Superior temporal gyrus (tissue), 1 donor: Measurements from ENCODE around the gene NXPH4.

Experiments used
- DNase-seq: peaks from one replicate; pipeline ENCODE4 v3.0.0-alpha.2; 2016; ENCODE audit errors: extremely low spot score

The NXPH4 gene

DNA sequence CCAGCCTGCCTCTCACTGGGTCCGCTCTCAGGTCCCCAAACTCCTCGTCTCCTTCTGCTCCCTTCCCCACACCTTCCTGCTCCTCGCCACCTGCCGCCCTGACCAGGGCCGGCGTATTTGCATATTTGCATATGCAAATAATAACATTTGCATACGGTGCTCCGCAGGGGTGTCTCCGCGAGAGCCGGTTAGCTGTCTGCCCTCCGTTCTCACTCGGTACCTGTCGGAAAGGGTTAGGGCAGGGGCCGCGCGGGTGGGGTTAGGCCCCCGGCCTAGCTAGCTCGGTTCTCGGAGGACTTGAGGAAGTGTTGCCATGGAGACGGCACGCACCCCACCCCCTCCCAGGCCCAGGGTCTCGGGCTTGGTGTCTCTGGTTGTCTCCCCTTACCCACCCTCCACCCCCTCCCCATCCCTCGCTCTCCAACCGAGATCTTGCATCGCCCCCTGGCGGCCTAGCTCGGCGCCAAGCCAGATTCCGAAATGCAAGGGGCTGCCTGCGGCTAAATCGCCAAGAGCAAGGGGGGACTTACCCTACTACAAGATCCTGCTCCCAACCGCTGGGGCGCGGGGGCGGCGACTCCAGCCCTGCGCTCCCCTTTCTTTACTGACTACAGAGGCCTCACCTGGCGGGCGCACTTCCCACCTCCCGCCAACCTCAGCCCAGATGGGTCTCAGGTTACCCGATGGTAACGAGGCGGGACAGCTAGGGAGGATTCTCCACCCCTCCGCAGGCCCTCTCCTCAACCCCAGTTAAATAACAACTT lies 26.3 kb downstream of the NXPH4 start:
- no peak for DNase-seq

DNA sequence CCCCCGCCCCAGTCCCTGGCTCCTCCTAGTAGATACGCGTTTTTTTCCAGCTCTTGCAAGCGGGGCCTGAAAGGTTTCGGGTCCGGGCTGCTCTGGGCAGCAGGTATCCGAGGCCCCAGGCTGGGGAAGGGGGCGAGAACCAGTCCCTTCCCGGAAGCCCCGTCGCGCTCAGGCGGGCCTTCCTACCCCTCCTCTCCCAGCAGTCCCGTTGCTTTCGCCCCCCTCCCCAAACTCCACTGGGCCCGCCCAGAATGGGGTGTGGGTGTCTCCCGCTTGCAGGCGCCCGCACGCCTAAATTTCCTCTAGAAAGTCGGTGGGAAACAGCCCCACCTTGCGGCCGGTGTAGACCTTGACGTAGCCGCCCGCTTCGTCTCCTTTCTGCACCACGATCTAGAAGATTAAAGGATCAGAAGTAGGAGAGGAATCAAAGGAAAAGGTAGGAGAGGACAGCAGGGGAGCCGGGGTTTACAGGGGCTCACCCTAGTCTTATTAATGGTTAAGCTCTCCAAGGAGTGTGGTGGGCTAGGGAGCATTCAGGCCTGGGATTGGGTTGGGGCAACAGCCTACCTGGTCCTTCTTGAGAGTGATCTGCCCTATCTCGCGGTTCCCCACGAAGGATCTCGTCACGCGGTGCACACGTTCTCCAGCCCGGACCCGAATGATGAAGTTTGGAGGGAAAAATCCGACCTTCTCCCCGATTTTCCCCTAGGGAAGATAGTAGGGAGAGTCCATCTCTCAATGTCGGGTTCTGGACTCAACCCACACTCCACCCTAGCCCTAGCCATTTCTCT lies 27.1 kb downstream of the NXPH4 start:
- peak; percentile 77 for DNase-seq

DNA sequence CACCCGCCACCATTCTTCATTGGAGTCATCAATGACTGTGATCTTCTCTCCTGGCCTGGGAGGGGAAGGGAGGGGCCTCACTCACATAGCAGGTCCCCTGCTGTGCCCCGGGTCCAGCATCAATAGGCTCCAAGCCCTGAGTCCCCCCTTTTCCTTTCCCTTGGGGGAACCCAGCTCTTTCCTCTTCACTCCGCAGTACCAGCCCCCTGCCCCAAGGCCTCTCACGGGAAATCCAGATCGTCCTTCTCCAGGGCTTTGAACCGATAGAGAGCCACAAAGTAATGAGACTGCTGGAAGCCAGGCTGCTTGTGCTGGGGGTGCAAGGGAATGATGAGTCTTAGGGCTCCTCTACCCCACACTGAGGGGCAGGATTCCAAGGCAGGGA lies 27.7 kb downstream of the NXPH4 start:
- no peak for DNase-seq

DNA sequence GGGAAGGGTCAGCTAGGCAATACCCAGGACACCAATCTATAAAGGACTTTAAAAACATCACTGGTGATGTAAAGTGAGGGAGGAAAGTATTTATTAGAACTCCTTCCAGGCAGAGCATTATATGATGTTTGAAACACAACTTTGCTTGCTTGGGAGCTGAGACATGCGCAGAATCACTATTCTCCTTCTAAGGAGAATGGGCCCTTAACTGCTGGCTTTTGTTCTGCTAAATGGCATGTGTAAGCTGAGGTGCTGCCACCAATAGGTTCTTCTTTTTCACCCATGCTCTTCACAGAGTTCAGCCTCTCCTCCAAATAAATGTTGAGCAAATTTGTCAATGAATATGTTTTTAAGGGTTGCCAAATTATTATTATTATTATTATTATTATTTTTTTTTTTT lies 30.4 kb downstream of the NXPH4 start:
- DNase-seq = no peak

DNA sequence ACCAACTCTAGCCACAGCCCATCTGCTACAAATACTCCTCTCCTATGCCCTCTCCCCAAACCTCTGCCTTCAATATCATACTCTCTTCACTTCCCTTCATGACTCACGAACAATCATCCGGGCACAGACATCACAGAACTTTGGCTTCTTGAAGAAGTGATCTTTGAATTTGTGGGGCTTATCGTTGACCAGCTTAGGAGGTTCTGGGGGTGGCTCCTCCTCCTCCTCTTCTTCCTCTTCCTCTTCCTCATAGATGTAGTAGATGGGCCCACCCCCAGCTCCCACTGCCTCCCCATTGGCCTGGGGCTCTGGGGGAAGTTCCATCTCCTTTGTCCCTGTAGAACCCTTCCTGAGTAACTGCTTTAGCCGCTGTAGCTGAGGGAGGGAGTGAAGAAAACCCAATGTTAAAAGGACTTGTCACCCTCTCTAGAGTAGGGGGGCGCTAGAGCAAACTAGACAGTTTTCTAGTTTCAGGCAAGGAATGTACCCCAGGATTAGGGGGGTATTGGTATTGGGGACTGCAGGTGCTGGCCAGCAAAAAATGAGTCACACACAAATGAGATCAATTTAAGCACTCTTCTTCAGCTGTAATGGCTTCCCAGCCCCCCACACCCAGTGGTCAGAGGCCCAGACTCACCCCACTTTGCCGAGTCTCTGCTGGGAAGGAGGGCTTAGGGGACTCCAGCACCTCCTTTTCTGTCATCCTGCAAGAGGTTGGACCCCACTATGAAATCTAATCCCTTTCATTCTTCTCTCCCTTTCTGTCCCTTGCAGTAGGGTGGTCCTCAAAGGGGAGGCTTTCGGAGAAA lies 32.5 kb downstream of the NXPH4 start:
- DNase-seq = no peak

DNA sequence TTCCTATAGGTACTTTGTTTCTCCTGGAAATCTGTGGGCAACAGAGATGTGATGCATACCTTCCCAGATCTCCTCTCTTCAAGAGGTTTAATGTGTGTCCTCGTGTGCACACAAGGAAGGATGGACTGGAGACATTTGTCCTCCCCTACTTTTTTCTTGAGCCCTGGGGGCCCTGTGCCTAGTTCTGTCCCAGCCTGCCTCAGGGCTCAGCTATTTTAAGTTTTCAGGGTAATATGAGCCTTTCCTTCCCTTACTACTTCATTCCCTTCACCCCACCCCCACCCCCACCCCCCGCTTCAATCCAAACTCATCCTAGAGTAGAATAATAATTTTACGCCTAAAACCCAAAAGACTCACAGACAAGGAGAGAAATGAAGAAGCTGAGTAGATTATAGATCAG lies 33.9 kb downstream of the NXPH4 start:
- no peak for DNase-seq

DNA sequence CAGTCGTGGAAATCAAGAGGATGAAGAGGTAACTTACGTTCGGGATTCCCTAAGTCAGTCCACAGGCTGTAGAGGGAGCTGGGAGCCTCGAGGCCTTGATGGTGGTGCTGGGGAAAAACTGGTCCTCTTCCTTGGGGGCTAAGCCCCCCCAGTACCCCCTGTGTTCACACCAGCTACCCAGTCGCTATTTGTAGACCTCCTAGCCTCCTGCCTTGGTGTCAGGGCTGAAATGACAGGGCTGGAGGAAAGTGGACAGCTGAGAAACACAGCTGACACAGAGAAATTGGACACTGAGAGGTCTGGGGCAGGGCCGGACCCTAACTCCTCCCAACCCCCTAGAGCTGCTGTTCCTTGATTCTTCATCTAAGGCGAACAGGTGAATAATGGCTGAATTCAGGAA lies 34.4 kb downstream of the NXPH4 start, which contains the start of gene STAC3:
Gene STAC3, minus strand, starts transcription at position 232 of the 400 bp plus-strand sequence. CDS start 1,551 bp downstream, outside the sequence.
- no peak for DNase-seq

DNA sequence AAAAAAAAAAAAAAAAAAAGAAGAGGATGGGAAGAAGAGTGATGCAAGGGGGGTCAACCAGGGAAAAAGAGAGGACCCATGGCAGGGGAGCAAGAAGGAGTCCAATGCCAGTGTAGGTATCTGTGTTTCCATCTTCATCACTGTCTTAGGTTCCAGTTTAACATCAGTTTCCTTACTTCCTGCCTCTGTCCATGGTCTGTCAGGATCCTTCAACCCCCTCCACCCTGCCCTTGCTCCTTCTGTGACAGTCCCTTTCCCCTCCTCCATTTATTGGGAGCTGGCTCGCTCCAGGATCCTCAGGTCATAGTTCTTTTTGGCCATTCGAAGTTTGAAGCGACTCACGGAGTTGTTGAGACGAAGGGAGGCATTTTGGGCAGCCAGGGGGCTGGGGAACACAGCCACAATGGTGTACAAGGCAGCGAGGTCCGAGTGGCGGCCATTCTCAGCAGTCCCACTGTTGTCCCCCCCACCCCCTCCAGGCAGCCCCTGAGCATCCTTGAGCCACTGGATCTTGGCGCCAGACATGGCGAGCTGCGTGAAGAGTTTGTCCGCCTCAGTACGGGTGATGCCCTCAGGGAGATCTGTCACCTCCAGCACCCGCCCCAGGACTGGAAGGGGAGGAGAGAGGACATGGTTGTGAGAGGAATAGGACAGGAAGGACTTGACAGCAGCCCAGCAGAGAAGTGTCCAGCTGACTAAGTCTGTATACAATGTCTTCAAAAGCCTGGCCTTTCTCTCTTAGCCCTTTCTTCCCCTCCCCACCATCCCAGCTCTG lies 38.1 kb downstream of the NXPH4 start:
- DNase-seq = no peak

DNA sequence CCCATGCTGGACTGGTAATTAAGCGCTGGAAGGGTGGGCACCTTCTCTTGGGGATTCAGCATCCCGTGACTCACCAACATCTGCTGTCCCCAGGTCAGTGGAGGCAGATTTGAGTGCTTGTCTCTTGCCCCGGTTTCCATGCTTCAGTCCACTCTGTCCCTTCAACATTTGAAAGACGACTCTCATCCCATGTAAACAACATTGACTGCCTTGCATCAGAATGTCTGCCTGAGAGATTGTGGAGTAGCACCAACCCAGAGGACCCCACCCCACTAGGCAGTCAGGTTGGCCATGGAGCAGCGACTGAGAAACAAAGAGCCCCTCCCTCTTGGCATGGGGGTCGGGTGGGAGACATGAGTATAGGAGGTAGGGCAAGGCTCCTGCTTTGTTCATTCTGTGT lies 39.3 kb downstream of the NXPH4 start:
- DNase-seq = no peak

DNA sequence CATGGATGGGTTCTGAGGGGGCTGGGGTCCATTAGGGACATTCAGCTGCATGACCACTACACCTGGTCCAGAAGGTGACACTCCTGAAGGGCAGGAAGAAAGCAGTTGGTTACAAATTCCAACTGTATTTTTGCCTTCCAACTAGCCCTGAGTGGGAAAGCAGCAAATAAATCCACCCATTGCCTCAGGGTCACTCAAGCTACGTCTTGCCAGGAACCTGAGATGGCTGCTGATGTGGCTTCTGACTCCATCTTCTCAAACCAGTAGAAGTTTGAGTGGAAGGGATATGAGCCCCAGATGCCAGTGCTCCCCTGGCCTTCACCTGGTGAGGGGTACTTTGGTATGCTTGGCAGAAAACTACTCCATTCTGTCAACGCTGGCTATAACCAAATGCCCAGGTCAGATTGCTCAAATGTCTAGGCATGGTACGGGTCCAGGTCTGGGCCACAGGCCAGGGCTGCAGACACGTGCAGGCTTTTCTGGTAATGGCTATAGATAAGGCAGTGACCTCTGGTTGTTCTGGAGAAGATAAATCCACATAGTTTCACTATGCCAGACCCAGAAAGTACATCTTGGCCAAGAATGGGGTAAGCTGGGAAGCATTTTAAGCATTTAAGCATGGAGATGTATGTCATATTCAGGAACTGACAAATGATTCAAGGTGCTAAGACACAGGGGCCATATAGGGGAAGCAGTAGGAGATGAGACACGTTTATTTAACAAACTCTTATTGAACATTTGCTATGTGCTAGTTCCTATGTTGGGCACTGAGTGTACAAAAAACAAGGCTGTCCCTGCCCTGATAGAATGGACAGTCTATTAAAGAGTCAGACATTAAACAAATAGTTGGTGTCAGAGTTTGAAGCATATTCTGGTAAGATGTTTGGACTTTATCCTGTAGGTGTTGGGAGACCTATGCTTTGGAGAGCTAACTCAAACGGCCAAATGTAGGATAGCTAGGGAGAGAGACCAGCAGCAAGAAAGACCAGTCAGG lies 42.7 kb downstream of the NXPH4 start:
- no peak for DNase-seq

DNA sequence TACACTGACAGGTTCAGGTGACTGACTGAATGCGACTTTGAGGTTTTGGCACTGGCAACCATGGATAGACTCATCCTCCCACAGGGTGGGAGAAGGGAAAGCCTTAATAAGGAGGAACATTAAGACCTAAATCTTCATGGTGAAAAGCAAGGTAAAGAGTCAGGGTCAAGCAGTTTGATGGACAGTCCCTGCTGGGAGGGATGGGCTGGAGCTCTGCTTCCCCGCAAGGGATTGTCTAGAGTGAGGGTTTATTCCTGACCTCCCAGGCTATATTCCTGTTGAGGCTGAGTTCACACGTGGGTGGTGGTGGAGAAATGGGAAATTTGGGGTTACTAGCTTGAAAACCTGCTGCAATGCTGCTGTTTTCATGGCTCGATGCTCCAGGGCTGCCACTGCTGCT lies 43.8 kb downstream of the NXPH4 start:
- DNase-seq = no peak

DNA sequence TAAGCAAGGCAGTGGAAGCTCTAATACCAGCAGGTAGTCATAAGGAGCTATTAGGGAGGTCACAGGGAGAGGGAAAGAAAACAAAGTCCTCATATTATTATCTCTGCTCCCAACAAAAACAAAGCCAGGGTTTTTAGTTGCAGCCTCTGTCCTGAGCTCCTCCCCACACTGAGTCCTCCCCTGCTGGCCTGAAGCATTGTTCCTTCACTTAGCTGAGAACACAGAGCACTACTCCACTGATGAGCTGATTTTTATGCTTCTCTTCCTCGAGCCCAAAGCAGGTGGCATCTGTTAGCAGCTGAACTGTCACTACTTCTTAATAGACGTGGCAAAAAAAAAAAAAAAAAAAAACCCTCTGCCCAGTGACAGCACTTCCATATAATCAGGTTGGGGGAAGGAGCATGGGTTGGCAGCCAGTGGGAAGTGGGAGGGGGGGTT lies 44.9 kb downstream of the NXPH4 start:
- DNase-seq = no peak

DNA sequence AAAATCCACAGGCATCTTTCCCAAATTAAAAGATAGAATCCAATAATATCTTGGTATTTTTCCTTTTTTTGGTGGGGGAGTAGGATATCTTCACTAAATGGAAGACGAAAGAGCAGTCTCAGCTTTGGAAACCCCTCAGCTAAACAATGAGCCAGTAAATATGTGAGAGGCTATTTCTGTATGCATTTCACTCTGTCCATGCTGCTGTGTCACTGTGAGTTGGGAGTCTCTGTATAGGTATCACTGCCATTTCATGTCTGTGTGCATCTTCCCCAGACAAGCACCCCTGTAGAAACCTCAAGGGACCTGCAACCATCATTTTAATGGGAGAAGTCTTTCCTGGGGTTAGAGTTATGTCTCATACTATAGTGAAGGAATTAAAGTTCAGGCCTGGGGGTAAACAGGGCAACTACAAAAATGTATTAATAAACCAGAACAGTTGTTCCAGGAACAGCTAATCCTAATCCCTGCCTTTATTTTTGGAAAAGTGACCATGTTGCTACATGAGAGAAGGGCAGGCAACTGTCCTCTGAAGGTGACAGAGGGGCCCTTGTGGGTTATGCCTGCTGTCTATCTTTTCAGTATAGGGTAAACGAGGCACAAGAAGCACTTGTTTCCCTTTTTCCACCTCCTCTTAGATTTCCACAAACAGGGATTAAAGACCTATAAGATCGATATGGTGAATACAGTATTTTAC lies 45.7 kb downstream of the NXPH4 start:
- no peak for DNase-seq

DNA sequence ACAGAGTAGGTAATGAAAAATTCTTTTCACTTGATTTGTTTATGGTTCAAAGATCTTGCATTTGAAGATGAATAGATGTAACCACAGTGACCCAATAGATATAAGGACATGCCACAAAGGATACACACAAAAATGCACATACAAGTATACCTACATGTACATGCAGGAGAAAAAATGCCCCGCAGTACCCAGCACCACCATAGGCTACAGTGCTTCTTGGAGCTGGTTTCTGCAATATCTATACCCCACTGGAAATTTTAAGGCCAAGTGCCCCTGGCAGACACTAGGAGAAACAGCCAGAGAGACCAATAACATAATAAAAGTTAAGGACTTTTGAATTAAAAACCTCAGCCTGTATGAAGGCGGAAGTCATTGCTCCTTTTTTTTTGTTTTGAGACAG lies 46.5 kb downstream of the NXPH4 start:
- no peak for DNase-seq

DNA sequence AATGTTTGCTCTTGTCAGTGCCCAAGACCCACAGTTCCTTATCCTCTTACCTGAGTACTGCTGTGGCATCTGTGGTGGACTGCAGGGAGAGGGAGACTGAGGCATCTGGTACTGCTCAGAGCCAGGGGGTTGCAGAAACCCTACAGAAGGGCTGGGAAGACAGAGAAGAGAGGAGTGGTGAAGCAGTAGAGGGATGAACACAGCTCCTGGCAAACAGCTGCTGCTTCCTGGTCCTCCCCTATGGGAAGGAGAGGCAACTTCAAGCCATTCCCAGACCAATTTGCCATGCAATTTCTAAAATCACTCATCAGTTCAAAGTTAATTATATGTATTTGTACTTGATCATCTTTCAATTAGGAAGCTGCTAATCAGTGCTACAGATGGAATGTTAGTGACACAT lies 50.1 kb downstream of the NXPH4 start:
- no peak for DNase-seq

DNA sequence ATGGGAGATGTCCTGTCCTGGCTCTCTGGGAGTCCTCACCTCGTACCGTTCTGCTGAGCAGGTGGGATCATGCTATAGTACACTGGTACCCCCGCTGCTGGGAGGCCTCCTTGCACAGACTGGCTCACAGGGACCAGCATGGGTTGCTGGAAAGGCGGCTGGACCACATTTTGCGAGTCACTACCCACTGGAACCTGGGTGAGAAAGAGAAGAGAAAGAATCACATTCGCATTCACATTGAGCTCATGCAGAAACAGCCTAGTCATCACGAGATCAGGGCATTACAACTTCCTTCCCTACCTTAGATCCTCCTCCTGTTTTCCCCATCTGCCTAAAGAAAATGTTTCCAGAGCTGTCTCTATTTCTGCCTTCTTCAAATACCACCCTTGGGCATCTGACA lies 51.7 kb downstream of the NXPH4 start:
- no peak for DNase-seq

DNA sequence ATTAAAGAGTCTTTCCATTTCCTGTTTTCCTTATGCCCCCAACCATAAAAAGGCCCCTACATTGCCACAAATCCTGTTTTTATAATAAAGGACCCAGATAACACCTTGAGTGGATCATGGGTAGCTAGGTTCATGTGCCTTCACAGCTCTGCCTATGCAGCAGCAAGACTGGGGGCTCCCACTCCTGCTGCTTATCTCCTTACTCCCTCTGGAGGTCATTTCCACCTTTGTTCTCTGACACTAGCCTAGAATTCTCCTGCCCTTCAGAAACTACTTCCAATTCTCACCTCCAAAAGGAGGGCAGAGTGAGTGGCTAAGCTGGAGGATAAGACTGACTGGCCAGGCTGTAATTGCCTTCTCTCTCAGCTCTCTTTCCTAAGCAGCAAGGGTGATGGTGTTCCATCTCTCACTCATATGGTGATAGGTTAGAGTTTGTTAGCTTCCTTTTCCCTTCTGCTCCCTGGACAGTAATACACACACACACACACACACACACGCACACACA lies 54.4 kb downstream of the NXPH4 start:
- DNase-seq = no peak

DNA sequence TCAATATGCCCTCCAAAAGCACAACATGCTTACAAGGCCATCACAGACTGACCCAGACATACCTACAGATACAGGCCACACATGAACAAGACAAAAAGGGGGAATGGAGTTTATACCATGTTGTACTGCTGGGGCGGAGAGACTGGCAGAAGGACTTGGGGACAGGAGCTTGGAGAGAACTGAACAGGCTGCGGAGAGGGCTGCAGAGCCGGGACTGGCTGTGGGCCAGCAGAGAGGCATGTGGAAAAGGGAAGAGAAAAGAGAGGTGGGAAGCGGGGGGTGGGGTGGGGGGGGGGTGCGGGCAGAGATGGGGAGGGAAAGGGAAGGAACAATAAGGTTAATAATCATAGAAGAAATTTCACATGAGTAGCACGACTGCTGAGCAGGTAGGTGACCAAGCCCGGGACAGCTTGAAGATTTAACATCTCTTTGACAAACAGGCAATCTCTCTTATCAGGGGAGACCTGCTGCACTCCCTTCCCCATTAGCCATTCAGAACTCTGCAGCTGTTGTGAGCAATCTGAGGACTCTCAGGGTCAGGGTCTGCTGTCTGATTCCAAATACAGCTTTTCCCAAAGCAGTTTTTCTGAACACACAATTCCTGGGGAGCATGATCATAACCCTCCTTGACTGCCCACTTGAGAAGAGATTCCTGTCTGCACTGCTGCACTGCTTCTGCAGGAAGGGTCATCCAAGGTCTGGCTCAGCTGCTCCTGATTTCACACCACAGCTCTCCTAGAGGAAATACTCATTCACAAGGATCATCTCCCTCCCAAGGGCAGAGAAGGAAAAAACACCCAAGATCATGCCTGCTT lies 56.0 kb downstream of the NXPH4 start:
- DNase-seq = no peak

DNA sequence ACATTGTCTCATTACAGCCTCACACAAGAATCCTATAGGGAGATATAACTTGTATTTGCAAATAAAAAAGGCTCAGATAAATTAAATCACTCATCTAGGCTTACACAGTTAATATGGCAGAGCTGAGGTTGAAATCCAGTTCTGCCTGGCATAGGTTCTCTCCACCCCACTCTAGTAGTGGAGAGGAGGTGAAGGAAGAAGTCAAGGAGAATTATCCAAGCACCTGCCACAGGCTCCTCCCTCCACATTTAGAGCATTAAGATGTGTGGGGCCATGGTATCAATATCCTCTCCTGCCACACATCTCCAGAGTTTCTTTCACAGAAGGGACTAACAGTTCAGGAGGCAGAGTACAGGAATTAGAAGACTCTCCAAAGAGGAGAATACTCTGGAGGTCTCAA lies 56.9 kb downstream of the NXPH4 start:
- no peak for DNase-seq
